HEK293T (cell line): ENCODE results near the gene HNRNPA0.
A peak's percentile ranks its signal among the peaks of the same experiment; 100 is the strongest.

ENCODE experiments used
- CTCF ChIA-PET: fragments of 350-600 bp; formaldehyde crosslinking; extraction: SDS; loops from one replicate; lab custom pipeline; 2021; ENCODE audit warnings: antibody characterized with exemption, inconsistent platforms; lab: Yijun Ruan, JAX
- POLR2A ChIA-PET: fragments of 350-600 bp; formaldehyde crosslinking; extraction: SDS; loops from one replicate; lab custom pipeline; 2020; ENCODE audit warnings: antibody characterized with exemption, inconsistent platforms; lab: Yijun Ruan, JAX
- DNase-seq: peaks from one replicate; pipeline ENCODE4 v3.0.0; 2012; ENCODE audit warnings: mixed read lengths; ENCODE audit errors: extremely low spot score
- ARNT ChIP-seq: fragments of 450-650 bp; IDR thresholded peaks from 2 replicates; pipeline ENCODE4 v1.6.1; 2017; ENCODE audit warnings: mild to moderate bottlenecking
- BHLHE40 ChIP-seq: fragments of 450-650 bp; IDR thresholded peaks from 2 replicates; pipeline ENCODE4 v1.6.1; 2016; ENCODE audit warnings: mild to moderate bottlenecking, moderate library complexity, borderline replicate concordance
- CTBP1 ChIP-seq: fragments of 450-650 bp; IDR thresholded peaks from 2 replicates; pipeline ENCODE4 v1.6.1; 2016; ENCODE audit warnings: borderline replicate concordance
- ELF4 ChIP-seq: fragments of 450-650 bp; IDR thresholded peaks from 2 replicates; pipeline ENCODE4 v1.6.1; 2017; ENCODE audit warnings: antibody characterized with exemption
- FOXA1 ChIP-seq: fragments of 450-650 bp; IDR thresholded peaks from 2 replicates; pipeline ENCODE4 v1.6.1; 2016; ENCODE audit warnings: mild to moderate bottlenecking
- FOXK2 ChIP-seq: fragments of 450-650 bp; IDR thresholded peaks from 2 replicates; pipeline ENCODE4 v1.6.1; 2016; ENCODE audit warnings: mild to moderate bottlenecking
- FOXM1 ChIP-seq: fragments of 450-650 bp; IDR thresholded peaks from 2 replicates; pipeline ENCODE4 v1.6.1; 2017; ENCODE audit warnings: mild to moderate bottlenecking, borderline replicate concordance
- HDGF ChIP-seq: fragments of 450-650 bp; IDR thresholded peaks from 2 replicates; pipeline ENCODE4 v1.6.1; 2017; ENCODE audit warnings: antibody characterized with exemption, borderline replicate concordance
- L3MBTL2 ChIP-seq: fragments of 450-650 bp; conservative IDR thresholded peaks from 2 replicates; pipeline ENCODE4 v1.6.1; 2016; ENCODE audit warnings: mild to moderate bottlenecking
- LEF1 ChIP-seq: fragments of 450-650 bp; IDR thresholded peaks from 2 replicates; pipeline ENCODE4 v1.6.1; 2017; ENCODE audit warnings: mild to moderate bottlenecking, borderline replicate concordance
- NFRKB ChIP-seq: fragments of 450-650 bp; IDR thresholded peaks from 2 replicates; pipeline ENCODE4 v1.6.1; 2016; ENCODE audit warnings: mild to moderate bottlenecking, moderate library complexity
- SP1 ChIP-seq: fragments of 450-650 bp; IDR thresholded peaks from 2 replicates; pipeline ENCODE4 v1.6.1; 2017
- SUZ12 ChIP-seq: fragments of 450-650 bp; IDR thresholded peaks from 2 replicates; pipeline ENCODE4 v1.6.1; 2016; ENCODE audit warnings: mild to moderate bottlenecking
- TARDBP ChIP-seq: fragments of 450-650 bp; IDR thresholded peaks from 2 replicates; pipeline ENCODE4 v1.6.1; 2016
- ZNF384 ChIP-seq: fragments of 450-650 bp; IDR thresholded peaks from 2 replicates; pipeline ENCODE4 v1.6.1; 2016
- TF ChIP-seq, protein P1 (sequence below): fragments of 450-650 bp; IDR thresholded peaks from 2 replicates; pipeline ENCODE4 v1.6.1; 2016

Gene HNRNPA0

DNA sequence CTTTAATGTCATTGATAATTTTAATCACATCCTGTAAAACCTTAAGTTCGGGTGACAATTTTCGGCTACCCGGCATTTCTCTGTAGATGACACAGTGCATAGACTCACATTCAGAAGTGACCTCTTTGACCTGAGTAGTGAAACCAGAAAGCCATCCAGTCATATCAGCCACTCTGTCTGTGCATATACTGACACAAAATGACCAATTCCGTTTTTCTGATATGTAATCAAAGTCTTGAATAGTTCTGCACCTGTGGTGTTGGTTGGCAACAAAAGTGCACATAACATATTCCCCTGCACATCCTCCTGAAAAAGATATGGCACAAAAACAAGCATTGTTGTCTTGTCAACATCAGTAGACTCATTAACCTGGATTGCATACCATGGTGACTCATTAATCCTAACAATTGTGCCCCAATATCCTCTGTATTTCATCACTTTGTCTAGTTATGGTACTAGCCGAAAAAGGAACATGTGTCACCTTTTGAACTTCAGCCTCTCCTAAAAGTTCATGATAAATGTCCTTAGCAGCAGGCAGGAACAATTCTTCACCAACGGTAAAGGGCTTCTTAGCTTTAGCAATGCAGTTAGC lies 4.6 kb upstream of the HNRNPA0 start:
- no peak for DNase-seq
- TF ChIP-seq BHLHE40 (no peak), SP1 (no peak), FOXM1 (no peak), LEF1 (no peak), NFRKB (no peak), HDGF (no peak), ELF4 (no peak), TARDBP (no peak), ZNF384 (no peak), FOXA1 (no peak), ARNT (no peak), FOXK2 (no peak)
- ChIA-PET POLR2A (no interaction called here), CTCF (interaction anchor here (0.7 kb wide), 1 partner anchor 146 kb away, joined by 3 read pairs; no protein-coding TSS in a partner anchor)

DNA sequence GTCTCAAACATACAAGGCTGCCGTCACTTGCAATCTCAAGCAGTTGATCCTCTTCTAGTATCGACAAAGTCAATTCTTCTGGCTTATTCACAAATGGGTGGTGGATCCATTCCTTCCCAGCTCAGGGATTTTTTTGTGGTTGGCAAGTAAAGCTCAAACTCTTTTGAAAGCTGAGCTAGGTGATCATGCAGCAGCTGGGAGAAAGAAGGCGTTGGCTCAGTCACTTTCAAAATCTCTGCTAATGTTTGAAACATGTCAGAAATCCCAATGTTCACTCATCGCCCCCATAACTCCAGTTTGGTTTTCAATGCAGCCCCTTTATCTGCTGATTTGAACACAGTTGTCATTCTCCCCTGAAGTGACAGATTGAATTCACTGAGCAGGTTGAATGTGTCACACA lies 4.0 kb upstream of the HNRNPA0 start:
- no peak for DNase-seq
- no peak for TF ChIP-seq FOXK2
- no peak for TF ChIP-seq FOXM1
- no peak for TF ChIP-seq LEF1
- TF ChIP-seq TARDBP, result no peak
- no peak for TF ChIP-seq FOXA1
- TF ChIP-seq SUZ12, result no peak
- TF ChIP-seq NFRKB, result no peak
- TF ChIP-seq, protein P1, sequence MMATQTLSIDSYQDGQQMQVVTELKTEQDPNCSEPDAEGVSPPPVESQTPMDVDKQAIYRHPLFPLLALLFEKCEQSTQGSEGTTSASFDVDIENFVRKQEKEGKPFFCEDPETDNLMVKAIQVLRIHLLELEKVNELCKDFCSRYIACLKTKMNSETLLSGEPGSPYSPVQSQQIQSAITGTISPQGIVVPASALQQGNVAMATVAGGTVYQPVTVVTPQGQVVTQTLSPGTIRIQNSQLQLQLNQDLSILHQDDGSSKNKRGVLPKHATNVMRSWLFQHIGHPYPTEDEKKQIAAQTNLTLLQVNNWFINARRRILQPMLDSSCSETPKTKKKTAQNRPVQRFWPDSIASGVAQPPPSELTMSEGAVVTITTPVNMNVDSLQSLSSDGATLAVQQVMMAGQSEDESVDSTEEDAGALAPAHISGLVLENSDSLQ, result no peak
- no peak for TF ChIP-seq ARNT
- no peak for TF ChIP-seq SP1
- TF ChIP-seq ZNF384, result no peak
- no peak for TF ChIP-seq L3MBTL2
- TF ChIP-seq CTBP1, result no peak
- TF ChIP-seq ELF4, result no peak
- TF ChIP-seq BHLHE40, result no peak
- no peak for TF ChIP-seq HDGF
- CTCF ChIA-PET, result no interaction called here
- POLR2A ChIA-PET, result no interaction called here

DNA sequence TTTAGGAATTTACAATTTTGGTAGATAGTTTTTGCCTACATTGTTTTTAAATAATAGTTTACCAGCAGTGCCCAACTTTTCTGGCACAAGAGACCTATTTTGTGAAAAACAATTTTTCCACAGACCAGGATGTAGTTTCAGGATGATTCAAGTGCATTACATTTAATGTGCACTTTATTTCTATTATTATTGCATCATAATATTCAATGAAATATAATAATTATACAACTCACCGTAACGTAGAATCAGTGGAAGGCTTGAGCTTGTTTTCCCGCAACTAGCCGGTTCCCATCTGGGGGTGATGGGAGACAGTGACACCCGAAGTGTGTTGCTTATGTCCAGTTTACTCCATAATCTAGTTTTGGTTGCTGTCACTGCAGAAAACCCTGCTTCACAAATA lies 3.5 kb upstream of the HNRNPA0 start:
- ChIA-PET POLR2A (no interaction called here), CTCF (interaction anchor here (0.6 kb wide), 1 partner anchor 462 kb away, joined by 3 read pairs; no protein-coding TSS in a partner anchor)
- no peak for TF ChIP-seq NFRKB
- DNase-seq, result no peak

DNA sequence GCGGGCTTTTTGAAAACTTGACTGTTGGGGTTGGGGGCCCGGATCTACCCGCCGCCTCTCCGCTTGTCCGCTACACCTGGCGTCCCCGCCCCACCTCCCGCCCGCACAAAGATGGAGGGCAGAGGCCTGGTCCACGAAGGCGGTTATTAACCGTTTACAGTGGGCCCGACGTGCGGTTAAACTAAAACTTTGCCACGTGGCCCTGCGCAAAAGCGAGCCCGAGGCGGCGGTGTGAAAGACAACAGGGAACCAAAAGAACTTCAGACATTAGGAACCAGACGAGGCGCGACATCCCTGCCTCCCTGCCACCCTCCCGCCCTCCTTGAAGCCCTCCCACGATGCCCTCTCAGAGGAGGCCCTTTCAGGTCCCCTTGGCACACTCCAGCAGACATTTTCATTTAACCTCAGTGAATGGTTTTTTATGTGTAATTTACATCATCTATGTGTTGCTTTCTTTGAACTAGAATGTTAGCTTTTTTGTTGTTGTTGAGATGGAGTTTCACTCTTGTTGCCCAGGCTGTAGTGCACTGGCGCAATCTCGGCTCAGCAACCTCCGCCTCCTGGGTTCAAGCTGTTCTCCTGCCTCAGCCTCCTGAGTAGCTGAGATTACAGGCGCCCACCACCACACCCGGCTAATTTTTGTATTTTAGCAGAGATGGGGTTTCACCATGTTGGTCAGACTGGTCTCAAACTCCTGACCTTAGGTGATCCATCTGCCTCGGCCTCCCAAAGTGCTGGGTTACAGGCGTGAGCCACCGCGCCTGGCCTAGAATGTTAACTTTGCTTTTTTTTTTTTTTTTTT lies 999 bp upstream of the HNRNPA0 start:
- ChIA-PET CTCF (no interaction called here), POLR2A (interaction anchor here (0.7 to 2.6 kb wide), 8 partner anchors 8 to 134 kb away, joined by 3 to 14 read pairs (median 5); partner anchors contain the start of gene PKD2L2)
- TF ChIP-seq ELF4, result no peak
- no peak for TF ChIP-seq BHLHE40
- no peak for TF ChIP-seq SUZ12
- TF ChIP-seq FOXK2, result no peak
- no peak for TF ChIP-seq SP1
- TF ChIP-seq FOXA1, result no peak
- no peak for TF ChIP-seq LEF1
- TF ChIP-seq TARDBP, result no peak
- TF ChIP-seq FOXM1, result no peak
- TF ChIP-seq ARNT, result no peak
- TF ChIP-seq, protein P1, result no peak
- TF ChIP-seq HDGF, result no peak
- TF ChIP-seq CTBP1, result no peak
- TF ChIP-seq L3MBTL2, result peak; percentile 92
- TF ChIP-seq NFRKB, result peak; percentile 34; the same call in 1 of the 2 replicates
- TF ChIP-seq ZNF384, result no peak
- no peak for DNase-seq

DNA sequence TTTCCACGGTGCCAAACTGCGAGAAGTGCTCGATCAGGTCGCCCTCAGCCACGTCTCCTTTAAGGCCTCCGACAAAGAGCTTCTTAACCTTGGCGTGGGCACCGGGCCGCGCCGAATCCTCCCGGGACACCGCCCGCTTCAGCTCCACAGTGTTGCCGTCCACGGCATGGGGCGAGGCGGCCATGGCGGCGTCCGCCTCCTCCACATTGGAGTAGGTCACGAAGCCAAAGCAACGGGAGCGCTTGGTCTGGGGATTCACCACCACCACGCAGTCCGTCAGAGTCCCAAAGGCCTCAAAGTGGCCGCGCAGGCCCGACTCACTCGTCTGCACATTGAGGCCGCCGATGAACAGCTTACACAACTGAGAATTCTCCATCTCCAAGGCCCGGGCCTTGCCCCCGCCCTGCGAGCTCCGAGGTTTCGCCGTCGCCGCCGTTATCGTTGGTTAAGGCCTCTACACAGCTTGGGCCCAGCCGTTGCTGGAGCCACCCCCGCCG lies 424 bp downstream of the HNRNPA0 start:
- CTCF ChIA-PET, result interaction anchor here (1.2 to 1.5 kb wide), 3 partner anchors 11 to 93 kb away, joined by 3 to 5 read pairs (median 3); no protein-coding TSS in a partner anchor
- POLR2A ChIA-PET, result interaction anchor here (0.6 to 2.6 kb wide), 19 partner anchors 9 to 395 kb away, joined by 3 to 14 read pairs (median 3); partner anchors contain the start of genes FAM13B, KLHL3 and PKD2L2
- TF ChIP-seq FOXM1 (no peak), ARNT (no peak), NFRKB (no peak), ZNF384 (no peak), FOXK2 (no peak), CTBP1 (no peak), FOXA1 (no peak), BHLHE40 (no peak)
- DNase-seq, result peak; percentile 16

DNA sequence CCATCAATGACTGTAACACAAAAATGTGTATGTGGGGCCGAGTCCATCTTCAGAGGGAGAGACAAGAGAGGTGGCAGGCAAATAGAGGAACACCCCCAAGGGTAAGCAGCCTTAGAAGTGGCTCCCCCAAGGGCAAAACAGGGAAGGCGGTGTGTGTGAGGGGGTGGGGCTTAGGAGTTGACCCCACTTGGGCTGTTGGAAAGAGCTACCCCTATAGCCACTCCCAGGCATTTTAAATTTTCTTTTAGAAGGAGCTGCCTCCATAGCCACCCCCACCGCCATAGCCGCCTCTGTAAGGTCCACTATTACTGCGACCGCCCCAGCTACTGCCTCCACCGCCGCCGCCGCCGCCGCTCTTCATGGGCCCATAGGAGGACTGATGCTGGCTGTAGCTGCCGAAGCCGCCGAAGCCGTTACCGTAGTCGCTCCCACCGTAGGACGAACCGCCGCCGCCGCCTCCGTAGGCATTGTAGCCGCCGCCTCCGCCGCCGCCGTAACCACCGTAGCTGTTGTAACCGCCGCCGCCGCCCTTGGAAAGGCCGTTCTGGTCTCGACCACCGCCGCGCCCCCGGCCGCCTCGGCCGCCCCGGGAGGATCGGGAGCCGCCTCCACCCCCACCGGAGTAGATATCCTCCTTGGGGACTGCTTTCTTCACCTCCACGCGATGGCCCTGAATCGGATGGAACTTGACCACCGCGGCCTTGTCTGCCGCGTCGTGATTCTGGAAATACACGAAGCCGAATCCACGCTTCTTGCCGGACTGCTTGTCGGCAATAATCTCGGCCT lies 1.1 kb downstream of the HNRNPA0 start:
- no peak for TF ChIP-seq HDGF
- no peak for TF ChIP-seq FOXK2
- TF ChIP-seq SP1, result no peak
- CTCF ChIA-PET, result interaction anchor here (1.2 to 1.5 kb wide), 3 partner anchors 10 to 92 kb away, joined by 3 to 5 read pairs (median 3); no protein-coding TSS in a partner anchor
- DNase-seq, result peak; percentile 17
- POLR2A ChIA-PET, result interaction anchor here (0.6 to 2.6 kb wide), 17 partner anchors 8 to 396 kb away, joined by 3 to 14 read pairs (median 3); partner anchors contain the start of genes KLHL3 and PKD2L2
